GM19193 (cell line): ENCODE measurements around the gene CDH2.

Source experiments
- POLR2A ChIP-seq: IDR thresholded peaks from 4 replicates; pipeline ENCODE4 v1.6.1; 2011; ENCODE audit not compliant: insufficient read depth, insufficient read length; ENCODE audit errors: extremely low read depth

The CDH2 gene

DNA sequence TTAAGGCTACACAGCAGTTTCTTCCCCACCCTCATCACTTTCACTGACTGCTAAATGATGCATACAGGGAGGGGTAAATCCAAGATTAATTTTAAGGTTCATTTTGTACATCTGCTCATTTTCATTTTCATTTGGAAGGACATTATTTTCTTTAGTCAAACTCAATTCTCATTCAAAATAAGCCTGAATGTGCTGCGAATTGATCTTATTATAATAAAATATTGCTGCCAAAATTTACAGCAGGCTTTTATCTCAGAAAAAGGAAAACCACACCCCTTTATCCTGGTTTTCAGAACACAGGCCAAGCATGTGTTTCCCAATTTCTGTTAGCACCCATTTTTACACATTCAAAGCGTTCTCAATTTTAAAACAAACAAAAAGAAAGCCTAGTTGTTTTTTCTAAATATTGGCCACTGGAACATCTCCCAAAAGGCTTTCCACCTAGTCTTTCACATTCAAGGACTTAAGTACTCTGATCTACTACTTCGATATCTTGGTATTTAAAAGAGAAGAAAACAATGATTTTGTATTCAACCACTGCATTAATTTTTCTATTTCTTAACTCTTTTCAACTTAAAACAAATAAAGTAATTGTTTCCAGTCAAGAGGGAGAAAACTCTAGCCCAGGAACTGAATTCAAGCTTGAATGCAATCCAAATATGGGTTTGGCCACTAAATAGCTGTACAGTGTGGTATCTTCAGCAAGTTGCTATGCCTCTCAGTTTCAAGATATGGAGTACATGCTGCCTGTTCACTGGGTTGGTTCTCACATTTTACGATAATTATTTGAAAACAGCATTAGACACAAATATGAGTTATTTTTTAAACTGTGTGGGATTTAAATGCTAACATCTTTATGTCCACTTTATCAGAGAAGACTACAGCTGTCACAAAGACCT, 52.5 kb downstream of the CDH2 start:
- TF ChIP-seq POLR2A: no peak

DNA sequence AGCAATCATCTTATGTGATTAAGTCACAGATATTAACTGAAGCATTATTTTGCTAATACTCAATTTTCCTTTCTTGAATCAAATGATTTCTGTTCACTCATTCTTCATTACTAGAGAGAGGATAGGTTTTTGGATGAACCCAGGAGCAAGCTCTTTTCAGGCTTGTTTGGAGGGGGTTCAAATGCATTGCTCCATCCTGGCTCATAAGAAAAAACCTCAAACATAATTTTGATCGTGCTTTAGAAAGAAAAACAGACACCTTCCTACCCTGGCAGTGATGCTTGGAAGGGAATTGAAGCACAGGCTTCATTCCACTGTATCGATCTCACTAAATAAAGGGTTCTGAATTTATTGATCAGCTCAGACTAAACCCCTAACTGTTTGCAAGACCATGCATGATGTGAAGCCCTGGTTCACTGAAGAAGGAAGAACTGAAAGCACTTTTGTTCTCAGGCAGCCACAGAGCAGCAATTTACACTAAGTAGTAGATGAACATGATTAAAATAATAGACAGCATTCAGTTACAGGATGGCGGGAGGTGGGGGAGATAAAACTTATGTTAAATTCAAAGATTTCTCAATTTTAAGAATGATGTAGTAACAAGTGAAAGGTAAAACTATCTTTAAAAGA, 53.4 kb downstream of the CDH2 start:
- TF ChIP-seq POLR2A: no peak

DNA sequence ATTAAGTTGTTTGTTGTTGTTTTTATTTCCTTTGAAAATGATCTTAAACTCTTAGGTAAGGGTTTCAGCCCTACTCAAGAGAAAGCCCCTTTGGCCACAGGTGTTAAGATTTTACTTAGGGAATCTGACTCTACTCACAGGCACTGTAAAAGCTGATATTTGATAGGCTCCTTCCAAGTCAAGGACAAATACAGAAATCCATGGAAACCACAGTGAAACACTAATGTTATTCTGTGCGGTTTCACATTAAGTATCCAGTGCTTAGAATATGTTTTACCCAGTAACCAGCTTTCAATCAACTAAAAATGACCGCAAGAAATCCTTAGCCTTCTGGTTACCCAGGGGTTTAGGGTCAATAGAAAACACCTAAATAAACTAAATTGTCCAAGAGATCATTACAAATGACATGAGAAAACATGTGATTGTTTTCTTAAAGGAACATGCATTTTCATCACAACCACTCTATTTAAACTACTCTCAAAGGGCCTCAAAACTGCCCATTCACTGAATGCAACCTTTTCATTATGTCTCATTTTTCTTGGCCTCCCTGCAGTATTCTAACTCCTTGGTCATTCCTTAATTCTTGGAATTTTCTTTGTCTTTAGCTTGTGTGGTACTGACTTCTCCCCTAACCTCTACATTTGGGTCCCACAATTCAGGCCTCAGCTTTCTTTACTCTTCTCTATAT, 56.0 kb downstream of the CDH2 start:
- TF ChIP-seq POLR2A: no peak

DNA sequence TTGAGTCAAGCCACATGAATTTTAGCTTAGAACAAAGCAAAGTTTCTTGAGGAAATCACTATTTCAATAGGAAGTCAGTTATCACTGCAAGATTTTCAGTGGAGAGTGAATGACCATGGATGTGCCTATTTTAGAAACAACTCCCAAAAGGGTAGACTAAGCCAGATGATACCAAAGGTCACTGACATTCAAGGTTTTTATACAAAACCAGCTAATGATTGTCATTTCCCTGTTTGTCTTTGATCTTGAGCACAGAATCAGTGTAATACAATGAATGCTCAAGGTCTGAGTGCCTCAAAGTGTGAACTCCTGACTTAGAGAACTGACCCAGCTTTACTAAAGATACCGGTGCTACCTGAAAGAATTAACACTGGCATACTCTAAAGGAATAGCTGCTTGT, 60.5 kb downstream of the CDH2 start:
- TF ChIP-seq POLR2A: no peak

DNA sequence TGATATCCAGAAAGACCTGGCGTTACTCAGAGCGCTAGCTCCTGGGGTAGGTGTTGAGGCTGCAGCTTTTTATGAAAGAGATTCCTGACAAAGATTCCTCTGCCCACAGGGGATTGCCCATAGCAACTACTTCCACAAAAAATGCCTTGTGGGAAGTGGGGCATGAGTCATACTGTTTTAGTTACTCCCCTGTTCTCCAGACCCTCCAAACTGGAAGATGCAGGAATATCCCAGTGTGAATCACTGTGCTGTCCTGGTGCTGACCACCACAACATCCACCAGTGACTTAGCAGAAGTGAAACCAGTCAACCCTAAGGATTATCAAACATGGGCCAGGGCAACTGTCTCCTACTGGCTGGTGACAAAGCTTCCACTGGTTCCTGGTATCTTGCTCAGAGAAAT, 61.8 kb downstream of the CDH2 start:
- TF ChIP-seq POLR2A: no peak

DNA sequence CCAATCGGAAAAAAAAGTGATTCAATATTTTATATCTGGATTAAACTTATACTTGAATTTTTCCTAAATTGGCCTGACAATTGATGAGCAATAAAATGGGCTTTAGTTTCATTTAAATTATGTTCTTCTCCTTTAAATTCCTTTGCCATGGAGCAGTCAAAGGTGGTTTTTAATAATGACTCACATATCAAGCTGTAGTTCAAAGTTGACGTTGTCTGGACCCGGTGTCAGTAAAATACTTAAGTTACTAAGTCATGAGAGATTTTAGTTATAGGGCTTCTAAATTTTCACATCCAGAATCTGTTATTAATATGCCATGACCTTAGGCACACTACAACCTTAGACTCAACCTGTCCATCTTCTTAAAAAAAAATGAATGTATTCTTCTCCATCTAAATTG, 62.5 kb downstream of the CDH2 start:
- TF ChIP-seq POLR2A: no peak

DNA sequence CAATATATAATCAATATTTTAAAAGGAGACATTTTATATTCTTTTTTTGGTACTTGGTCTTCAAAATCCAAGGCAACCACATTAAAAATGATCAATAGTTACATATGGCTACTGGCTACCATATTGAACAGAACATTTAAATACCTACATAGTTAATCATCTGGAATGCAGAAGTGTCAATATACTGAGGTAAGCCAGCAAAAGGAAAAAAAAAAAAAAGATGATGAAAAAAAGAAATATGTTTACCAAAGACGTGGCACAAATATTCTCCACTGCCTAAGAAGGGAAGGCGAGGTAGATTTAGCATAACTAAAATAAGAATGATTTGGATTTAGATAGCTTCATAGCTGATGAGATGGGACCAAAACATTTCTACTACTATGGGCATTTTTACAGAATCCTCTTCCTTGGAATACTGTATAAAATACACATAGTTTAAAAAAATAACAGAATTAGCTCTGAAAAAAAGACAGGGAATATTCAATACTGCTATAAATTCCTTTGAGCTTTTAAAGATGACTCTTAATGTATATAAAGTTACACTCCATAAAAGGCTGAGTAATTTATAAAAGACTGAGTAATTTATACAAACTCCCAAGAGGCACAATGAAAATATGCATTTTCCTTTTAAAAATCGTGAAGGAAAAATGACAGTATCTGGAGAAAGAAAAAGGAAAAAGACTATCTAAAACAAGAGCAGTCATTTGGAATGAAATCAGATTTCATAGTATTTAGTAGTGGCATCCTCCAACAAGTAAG, 63.5 kb downstream of the CDH2 start:
- no peak for TF ChIP-seq POLR2A

DNA sequence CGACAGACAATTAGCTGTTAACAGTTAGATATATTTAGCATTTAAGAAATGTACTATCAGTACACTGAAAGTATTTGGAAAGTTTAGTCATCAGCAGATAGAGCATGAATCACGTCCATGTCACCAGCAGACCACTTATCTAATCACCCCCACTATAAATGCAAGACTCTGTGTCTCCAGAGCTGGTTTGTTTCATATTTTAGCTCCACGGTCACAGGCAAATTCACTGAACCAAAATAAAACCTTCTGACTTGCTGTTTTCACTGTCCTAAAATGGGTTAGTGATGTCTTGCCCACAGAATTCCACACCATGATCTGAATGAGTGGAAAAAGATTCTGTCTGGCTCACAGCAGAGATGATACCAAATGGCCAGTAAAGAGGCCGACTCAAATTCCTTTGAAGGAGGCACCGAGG, 64.9 kb downstream of the CDH2 start:
- no peak for TF ChIP-seq POLR2A

DNA sequence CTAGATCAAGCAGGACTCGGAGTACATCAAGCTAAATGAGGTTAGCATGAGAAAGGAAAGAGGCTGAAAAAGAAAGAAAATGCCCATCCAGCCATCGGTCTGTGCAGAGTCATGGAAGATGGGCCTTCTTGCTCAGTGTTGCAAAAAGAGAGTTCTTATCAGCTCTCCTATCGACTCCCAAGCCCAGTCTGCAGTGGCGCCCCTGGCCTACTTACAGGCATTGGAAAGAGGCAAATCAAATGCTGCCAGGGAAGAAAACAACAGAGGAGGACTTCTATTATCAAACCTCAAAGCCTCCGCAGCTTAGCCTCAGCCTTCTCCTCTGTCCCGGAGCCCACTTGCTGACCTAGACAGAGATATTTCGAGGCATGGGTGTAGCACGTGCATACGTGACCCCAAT, 66.0 kb downstream of the CDH2 start:
- no peak for TF ChIP-seq POLR2A

DNA sequence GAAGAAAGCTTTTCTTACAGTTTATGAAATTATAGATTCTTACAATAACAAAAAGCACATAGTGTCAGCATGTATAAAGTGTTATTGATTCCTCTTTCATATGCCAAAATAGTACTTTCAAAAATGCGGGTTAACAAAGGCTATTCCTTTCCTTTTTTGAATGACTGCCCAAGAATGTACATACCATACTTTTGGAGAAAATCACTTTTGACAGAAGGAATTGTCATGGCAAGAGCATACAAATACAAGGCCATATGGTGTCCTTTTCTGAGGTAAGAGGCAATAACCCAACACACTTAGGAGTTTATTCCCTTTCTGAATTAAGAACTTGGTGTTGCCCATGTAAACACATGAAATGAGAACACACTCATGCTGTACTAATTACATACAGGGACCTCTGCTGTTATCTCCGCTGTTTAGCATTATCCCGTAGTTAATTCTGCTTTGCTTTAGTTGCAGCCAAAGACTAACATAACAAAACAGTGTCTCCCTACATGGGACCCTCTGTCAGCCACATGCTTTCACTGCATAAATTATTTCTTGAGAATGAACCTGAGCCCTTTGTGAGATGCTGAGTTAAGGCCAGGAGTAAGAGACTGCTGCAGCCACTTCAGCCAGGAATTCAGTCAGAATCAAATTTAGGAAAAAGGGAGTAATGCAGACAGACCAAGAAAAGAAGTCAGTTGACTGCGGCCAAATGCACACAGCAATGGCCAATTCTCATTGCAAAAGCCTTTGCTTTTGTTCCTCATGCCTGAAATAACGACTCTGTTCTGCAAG, 67.0 kb downstream of the CDH2 start:
- no peak for TF ChIP-seq POLR2A

DNA sequence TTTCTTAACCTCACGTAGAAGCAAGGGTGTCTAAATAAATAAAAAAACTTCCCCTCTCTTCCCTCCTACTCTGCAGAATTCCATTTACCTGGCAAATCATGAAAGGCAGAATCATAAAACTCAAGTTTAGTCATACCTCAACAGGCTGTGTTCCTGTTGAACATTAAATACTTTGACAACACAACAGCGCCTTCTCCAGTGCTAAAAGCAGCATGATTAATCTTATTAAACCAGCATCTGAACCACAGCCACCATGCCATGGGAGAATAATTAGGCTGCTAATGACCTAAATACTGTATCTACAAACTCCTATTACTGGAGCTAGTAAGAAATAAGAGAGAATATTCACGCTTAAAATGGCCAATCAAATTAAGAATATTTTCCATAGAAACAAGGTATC, 68.1 kb downstream of the CDH2 start:
- no peak for TF ChIP-seq POLR2A

DNA sequence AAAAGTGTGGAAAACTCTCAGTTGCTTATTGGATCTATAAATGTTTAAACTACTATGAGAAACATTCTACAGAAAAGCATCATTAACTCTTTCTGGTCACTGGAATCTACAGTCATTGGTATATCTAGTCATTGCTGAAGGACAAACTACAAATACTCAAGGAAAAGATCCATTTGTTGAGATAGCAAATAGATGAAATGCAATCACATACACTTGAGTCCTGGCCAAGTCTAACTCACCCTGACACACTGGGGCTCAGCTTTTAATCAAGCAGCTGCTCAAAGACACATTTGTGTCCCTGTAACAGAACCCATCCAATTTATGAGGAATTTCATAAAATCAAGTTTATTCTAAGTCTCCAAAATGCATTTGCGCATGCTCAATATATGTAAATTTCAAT, 68.7 kb downstream of the CDH2 start:
- TF ChIP-seq POLR2A: no peak

DNA sequence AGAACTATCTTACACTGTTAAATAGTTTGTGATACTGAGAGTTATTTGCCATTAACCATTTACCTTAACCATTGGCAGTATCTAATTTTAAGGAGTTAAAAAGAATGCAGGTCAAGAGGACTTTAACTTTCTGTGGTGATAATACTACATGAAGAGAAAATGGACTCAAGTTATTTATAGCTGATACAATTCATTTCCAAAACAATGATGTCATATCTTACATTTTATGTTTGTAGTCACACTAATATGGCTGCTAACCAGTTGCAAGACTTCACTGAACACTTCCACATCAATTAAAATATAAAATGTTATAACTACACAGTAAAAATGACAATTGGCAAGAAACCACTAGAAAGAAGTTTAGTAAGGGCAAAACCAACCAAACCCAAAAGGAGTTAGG, 77.7 kb downstream of the CDH2 start:
- TF ChIP-seq POLR2A: no peak

DNA sequence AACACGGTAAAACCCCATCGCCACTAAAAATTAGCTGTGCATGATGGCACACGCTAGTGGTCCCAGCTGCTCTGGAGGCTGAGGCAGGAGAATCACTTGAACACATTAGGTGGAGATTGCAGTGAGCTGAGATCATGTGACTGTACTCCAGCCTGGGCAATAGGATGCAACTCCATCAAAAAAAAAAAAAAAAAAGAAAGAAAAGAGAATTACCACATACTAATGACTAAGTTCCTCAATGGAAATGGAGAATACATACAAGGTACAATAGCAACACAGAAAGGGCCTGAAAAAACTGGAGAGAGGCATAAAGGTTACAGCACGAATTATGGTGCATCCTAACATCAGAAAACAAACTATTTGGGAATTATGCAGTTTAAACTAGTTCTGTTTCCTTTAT, 81.3 kb downstream of the CDH2 start:
- TF ChIP-seq POLR2A: no peak
